H1 (cell line): ENCODE data around the gene MIEN1. TPM values are rescaled to one million over a fixed set of nuclear protein-coding genes. Genes with fewer than 3 reads are reported as not detected.
A peak's percentile ranks its signal among the peaks of the same experiment; 100 is the strongest.

Experiments used
- ASH2L ChIP-seq: fragments of 200-600, 300-600 bp; sonication (generic); IDR thresholded peaks from one replicate; pipeline ENCODE4 v1.7.1; 2017; ENCODE audit warnings: low read length
- BCL11A ChIP-seq, 2 experiments: IDR thresholded peaks; one replicate each; pipeline ENCODE4 v1.6.1; 2011; ENCODE audit warnings: low read depth in 2 of 2, low read length in 2 of 2, mild to moderate bottlenecking in 2 of 2
- BRCA1 ChIP-seq: IDR thresholded peaks from 2 replicates; pipeline ENCODE4 v1.6.1; 2012; ENCODE audit warnings: low read depth, low read length, improper control_type of control experiment
- CBX8 ChIP-seq: fragments of 300-800, 300-1000 bp; sonication (generic); IDR thresholded peaks from 2 replicates; pipeline ENCODE4 v1.7.1; 2016; ENCODE audit warnings: low read depth, low read length, borderline replicate concordance
- CEBPB ChIP-seq: IDR thresholded peaks from 2 replicates; pipeline ENCODE4 v1.6.1; 2012; ENCODE audit warnings: low read depth, low read length
- CTBP2 ChIP-seq: IDR thresholded peaks from 2 replicates; pipeline ENCODE4 v1.7.0; 2011; ENCODE audit warnings: borderline replicate concordance, mild to moderate bottlenecking, moderate library complexity, mixed read lengths, low read length; ENCODE audit not compliant: insufficient read depth, insufficient read length
- EP300 ChIP-seq, 2 experiments: IDR thresholded peaks; 1 replicate in 1 of 2; 2 replicates in 1 of 2; pipeline ENCODE4 v1.6.1; 2011 to 2012; ENCODE audit warnings: low read depth in 2 of 2, low read length in 2 of 2, mild to moderate bottlenecking in 2 of 2, borderline replicate concordance in 1 of 2, inconsistent platforms in 1 of 2, moderate library complexity in 1 of 2
- GABPA ChIP-seq: IDR thresholded peaks from 2 replicates; pipeline ENCODE4 v1.6.1; 2011; ENCODE audit warnings: mild to moderate bottlenecking, low read length, moderate library complexity, borderline replicate concordance; ENCODE audit not compliant: insufficient read depth
- GTF2F1 ChIP-seq: IDR thresholded peaks from 2 replicates; pipeline ENCODE4 v1.6.1; 2012; ENCODE audit warnings: low read depth, low read length, improper control_type of control experiment, borderline replicate concordance
- HDAC2 ChIP-seq, 2 experiments: fragments of 300-600 bp in 1 of 2; sonication (generic) in 1 of 2; IDR thresholded peaks; 2 replicates each; pipeline ENCODE4 v1.6.1; 2011 to 2012; ENCODE audit warnings: low read depth in 2 of 2, low read length in 2 of 2, mild to moderate bottlenecking in 2 of 2, moderate library complexity in 2 of 2, borderline replicate concordance in 1 of 2, inconsistent platforms in 1 of 2
- POLR2A ChIP-seq, 2 experiments: IDR thresholded peaks; 1 replicate in 1 of 2; 2 replicates in 1 of 2; pipeline ENCODE4 v1.6.1; 2011; ENCODE audit warnings: low read depth in 2 of 2, low read length in 2 of 2, mild to moderate bottlenecking in 2 of 2; ENCODE audit errors: control extremely low read depth in 1 of 2
- POU5F1 ChIP-seq: IDR thresholded peaks from 2 replicates; pipeline ENCODE4 v1.6.1; 2011; ENCODE audit warnings: low read depth, mild to moderate bottlenecking, low read length, moderate library complexity
- RBBP5 ChIP-seq: IDR thresholded peaks from 2 replicates; pipeline ENCODE4 v1.7.1; 2012; ENCODE audit warnings: low read depth, mild to moderate bottlenecking, inconsistent platforms, low read length, moderate library complexity, borderline replicate concordance
- RNF2 ChIP-seq: fragments of 200-900, 300-1000 bp; sonication (generic); IDR thresholded peaks from 2 replicates; pipeline ENCODE4 v1.7.1; 2016; ENCODE audit warnings: borderline replicate concordance, low read depth, mild to moderate bottlenecking, antibody characterized with exemption, low read length; ENCODE audit not compliant: poor library complexity, severe bottlenecking; ENCODE audit errors: missing control alignments
- SIN3A ChIP-seq, 2 experiments: IDR thresholded peaks in 1 of 2; conservative IDR thresholded peaks in 1 of 2; 2 replicates each; pipeline ENCODE4 v1.6.1; 2011 to 2012; ENCODE audit warnings: low read length in 2 of 2, improper control_type of control experiment in 1 of 2, low read depth in 1 of 2, mild to moderate bottlenecking in 1 of 2
- SP1 ChIP-seq: IDR thresholded peaks from 2 replicates; pipeline ENCODE4 v1.6.1; 2011; ENCODE audit warnings: low read depth, low read length
- SP2 ChIP-seq: IDR thresholded peaks from 2 replicates; pipeline ENCODE4 v1.6.1; 2012; ENCODE audit warnings: mild to moderate bottlenecking, low read length, inconsistent platforms
- SP4 ChIP-seq: IDR thresholded peaks from 2 replicates; pipeline ENCODE4 v1.6.1; 2012; ENCODE audit warnings: low read length, inconsistent platforms
- TAF1 ChIP-seq: IDR thresholded peaks from 2 replicates; pipeline ENCODE4 v1.6.1; 2011; ENCODE audit warnings: mild to moderate bottlenecking, low read depth, low read length
- TAF7 ChIP-seq: optimal IDR thresholded peaks from 2 replicates; pipeline ENCODE3; 2011; ENCODE audit warnings: low read depth, mild to moderate bottlenecking, inconsistent platforms, low read length, moderate library complexity, borderline replicate concordance
- TBP ChIP-seq: IDR thresholded peaks from 2 replicates; pipeline ENCODE4 v1.6.1; 2011; ENCODE audit warnings: low read depth, low read length, improper control_type of control experiment
- YY1 ChIP-seq: IDR thresholded peaks from 2 replicates; pipeline ENCODE4 v1.6.1; 2011; ENCODE audit warnings: low read depth, mild to moderate bottlenecking, low read length
- ZNF274 ChIP-seq: IDR thresholded peaks from 2 replicates; pipeline ENCODE4 v1.7.0; 2012; ENCODE audit warnings: low read length, borderline replicate concordance; ENCODE audit errors: extremely low read depth
- polyA plus RNA-seq, 7 experiments: library from polyadenylated mRNA; depleted of rRNA in 3 of 7; stranded (reverse) in 5 of 7; unstranded in 2 of 7; fragments of >200 nt in 5 of 7; fragments of 200-250 nt in 2 of 7; gene quantifications; 1 replicate in 5 of 7; 2 replicates in 1 of 7; 4 replicates in 1 of 7; pipeline versions ENCODE4 v1.2.1 to v1.2.3, GENCODE V29; 2011 to 2013; ENCODE audit warnings: missing spikeins in 2 of 7, mixed read lengths in 2 of 7
- total RNA-seq: library from RNA; stranded (reverse); fragmentation: NEBNext Ultra II Directional; extraction: Animal tissue kit (Norgen Biotek cat#: 25700); gene quantifications from 2 replicates; pipeline ENCODE4 v1.2.1, GENCODE V29; 2021

MIEN1 gene
- total and polyA plus RNA-seq, 2 of the 8 experiments (the other 6 are each of a cell fraction or from before 2014, with no cell fraction given), result 29.6 to 54.9 TPM

DNA sequence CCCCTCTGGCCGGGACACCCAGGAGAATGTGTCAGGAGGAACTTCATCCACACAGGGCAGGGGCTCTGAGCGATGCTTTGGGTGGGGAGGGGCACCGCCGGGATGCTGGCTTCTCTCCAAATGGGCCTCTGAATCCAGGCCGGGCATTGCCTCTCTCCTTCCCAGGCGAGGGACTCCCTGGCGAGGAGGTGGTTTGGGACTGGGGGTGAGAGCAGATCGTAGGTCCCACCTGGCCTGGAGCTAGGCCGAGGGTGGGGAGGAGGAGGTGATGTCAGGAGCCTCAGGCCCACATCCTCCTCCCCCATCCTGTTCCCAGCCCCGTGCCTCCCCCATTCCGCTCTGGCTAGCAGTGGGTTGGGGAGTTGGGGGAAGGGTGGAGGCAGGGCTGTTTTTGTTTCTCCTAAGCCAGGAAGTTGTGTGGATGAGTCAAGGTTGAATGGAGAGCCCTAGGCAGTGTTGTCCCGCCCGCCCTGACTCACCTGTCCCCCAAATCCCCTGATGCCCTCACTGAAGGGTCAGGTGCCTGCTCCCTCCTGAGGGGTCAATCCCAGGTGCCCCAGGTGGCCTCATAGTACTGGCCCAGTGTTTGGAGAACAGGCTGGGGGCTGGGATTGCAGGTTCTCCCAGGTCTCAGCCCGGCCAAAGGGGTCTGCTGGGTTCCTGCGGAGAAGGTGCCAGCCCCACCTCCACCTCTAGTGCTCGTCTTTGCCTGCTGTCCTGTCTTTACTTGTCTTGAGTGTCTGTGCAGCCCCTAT lies 10.2 kb upstream of the MIEN1 start (continued):
- TF ChIP-seq HDAC2 (IDR thresholded peaks at IDR 0.05; ENCODE audit: borderline replicate concordance in 1 of 2, low read depth in 2 of 2, low read length in 2 of 2) (no peak), YY1 (no peak), GTF2F1 (peak; percentile 50; the same call in 1 of the 2 replicates), TAF1 (peak; percentile 61; the same call in 1 of the 2 replicates), CBX8 (no peak), CEBPB (no peak), EP300 (IDR thresholded peaks at IDR 0.05; ENCODE audit: borderline replicate concordance in 1 of 2, low read depth in 2 of 2, low read length in 2 of 2) (peak in 1 of 2 experiments; percentile 72; a peak in 1 of 3 replicates), POLR2A (IDR thresholded peaks at IDR 0.05; ENCODE audit: control extremely low read depth in 1 of 2, low read depth in 2 of 2, low read length in 2 of 2) (peak in 1 of 2 experiments; percentile 69; a peak in 1 of 3 replicates), SIN3A (conservative IDR thresholded peaks at IDR 0.05 in 1 of 2, IDR thresholded peaks at IDR 0.05 in 1 of 2; ENCODE audit: low read depth in 1 of 2, low read length in 2 of 2) (0 out of 4 replicates have a peak, but pooled peaks of 1 of the 2 experiments have one; percentile 44), SP1 (peak; percentile 78; the same call in 1 of the 2 replicates), POU5F1 (no peak), TAF7 (peak; percentile 50), GABPA (no peak), BRCA1 (no peak), RNF2 (no peak), SP4 (no peak), ASH2L (peak; percentile 53), ZNF274 (no peak), RBBP5 (no peak; the same call in 1 of the 2 replicates), BCL11A (IDR thresholded peaks at IDR 0.05; ENCODE audit: low read depth in 2 of 2, low read length in 2 of 2) (no peak), TBP (peak; percentile 56; the same call in 1 of the 2 replicates), SP2 (no peak), CTBP2 (no peak)
